IPS DF 6.9 (cell line): Measurements from ENCODE around the gene GATA1.

Source experiments
- DNase-seq: peaks from one replicate; pipeline ENCODE4 v3.0.0-alpha.2; 2013; ENCODE audit warnings: low read depth, low spot score
- H3K27ac ChIP-seq: one replicate; pipeline ENCODE4 v1.5.1; 2013; ENCODE audit warnings: low read length, control low read depth
- H3K27me3 ChIP-seq: 2 replicates; pipeline ENCODE4 v1.6.1; 2013; ENCODE audit warnings: mild to moderate bottlenecking, low read length; ENCODE audit not compliant: control insufficient read depth, insufficient read depth
- H3K36me3 ChIP-seq: 2 replicates; pipeline ENCODE4 v1.6.1; 2013; ENCODE audit warnings: low read length; ENCODE audit not compliant: control insufficient read depth, insufficient read depth
- H3K4me1 ChIP-seq: 2 replicates; pipeline ENCODE4 v1.6.1; 2013; ENCODE audit warnings: low read length; ENCODE audit not compliant: control insufficient read depth, insufficient read depth
- H3K4me3 ChIP-seq: 2 replicates; pipeline ENCODE4 v1.5.1; 2013; ENCODE audit warnings: mild to moderate bottlenecking, low read length
- H3K9me3 ChIP-seq: 2 replicates; pipeline ENCODE4 v1.6.1; 2013; ENCODE audit warnings: low read length, inconsistent platforms; ENCODE audit not compliant: control insufficient read depth, insufficient read depth
- WGBS: extraction: QIAGEN DNeasy Blood & Tissue Kit; methylation state at CpG from one replicate; pipeline ENCODE4 v1.1.7; 2013; ENCODE audit warnings: mixed read lengths, missing lambda C conversion rate; ENCODE audit not compliant: insufficient read length, insufficient coverage; 5-methylcytosine and 5-hydroxymethylcytosine counted together

The GATA1 gene

DNA sequence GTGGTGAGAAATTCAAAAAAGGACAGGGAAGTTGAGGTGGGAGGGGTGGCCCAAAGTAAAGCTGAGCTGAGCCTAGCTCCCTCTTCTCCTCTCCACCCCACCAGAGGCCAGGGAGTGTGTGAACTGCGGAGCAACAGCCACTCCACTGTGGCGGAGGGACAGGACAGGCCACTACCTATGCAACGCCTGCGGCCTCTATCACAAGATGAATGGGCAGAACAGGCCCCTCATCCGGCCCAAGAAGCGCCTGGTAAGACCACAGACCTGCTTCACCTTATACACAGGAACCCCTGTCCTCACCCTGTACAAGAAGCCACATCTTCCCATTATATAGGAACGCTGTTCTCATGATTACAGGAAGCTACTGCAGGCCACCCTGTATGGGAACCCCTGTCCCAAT lies 5.8 kb downstream of the GATA1 start:
- Histone ChIP-seq H3K9me3 (no peaks in the 10 kb centered on the region), H3K36me3 (no peaks in the 10 kb centered on the region), H3K4me3 (no peak overlapping the region), H3K4me1 (no peaks in the 10 kb centered on the region), H3K27ac (no peak overlapping the region), H3K27me3 (no peaks in the 10 kb centered on the region)
- no peak for DNase-seq
- no CpG with 5 or more reads among the region's 7 CpGs for WGBS

DNA sequence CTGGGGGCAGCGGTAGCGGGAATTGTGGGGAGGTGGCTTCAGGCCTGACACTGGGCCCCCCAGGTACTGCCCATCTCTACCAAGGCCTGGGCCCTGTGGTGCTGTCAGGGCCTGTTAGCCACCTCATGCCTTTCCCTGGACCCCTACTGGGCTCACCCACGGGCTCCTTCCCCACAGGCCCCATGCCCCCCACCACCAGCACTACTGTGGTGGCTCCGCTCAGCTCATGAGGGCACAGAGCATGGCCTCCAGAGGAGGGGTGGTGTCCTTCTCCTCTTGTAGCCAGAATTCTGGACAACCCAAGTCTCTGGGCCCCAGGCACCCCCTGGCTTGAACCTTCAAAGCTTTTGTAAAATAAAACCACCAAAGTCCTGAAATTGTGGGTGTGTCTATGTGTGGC lies 7.5 kb downstream of the GATA1 start:
- DNase-seq = no peak
- H3K4me3 ChIP-seq = no peak overlapping the region
- no peak overlapping the region for H3K27ac ChIP-seq
- H3K36me3 ChIP-seq = no peaks in the 10 kb centered on the region
- H3K27me3 ChIP-seq = no peaks in the 10 kb centered on the region
- no CpG with 5 or more reads among the region's 4 CpGs for WGBS
- no peaks in the 10 kb centered on the region for H3K4me1 ChIP-seq
- no peaks in the 10 kb centered on the region for H3K9me3 ChIP-seq

DNA sequence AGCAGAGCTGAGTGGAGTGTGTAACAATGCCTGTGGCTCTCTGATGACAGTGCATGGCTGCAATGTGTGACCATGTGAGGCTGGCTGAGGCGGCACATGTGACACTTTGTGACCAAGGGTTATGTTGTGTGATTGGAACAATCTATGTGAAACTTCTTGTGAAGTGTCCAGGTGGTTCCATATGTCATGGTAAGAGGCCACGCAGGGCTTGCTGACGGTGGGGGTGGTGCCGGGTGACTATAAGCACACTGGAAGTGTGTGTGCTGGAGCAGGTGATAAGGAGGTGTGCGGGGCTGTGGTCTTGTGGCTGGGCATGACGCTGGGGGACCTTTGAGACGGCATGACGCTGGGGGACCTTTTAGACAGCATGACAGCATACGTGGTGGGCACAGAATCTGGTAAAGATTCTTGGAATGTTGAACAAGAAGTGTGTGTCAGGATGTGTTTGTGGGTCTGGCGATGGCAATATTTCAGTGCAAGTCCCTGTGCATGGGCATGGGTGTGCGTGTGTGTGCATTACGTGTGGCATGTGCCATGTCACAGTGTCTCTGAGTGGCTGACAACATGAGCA lies 8.0 kb downstream of the GATA1 start:
- Histone ChIP-seq H3K27ac (no peak overlapping the region), H3K9me3 (no peaks in the 10 kb centered on the region), H3K36me3 (no peaks in the 10 kb centered on the region), H3K27me3 (no peaks in the 10 kb centered on the region), H3K4me1 (no peaks in the 10 kb centered on the region), H3K4me3 (no peak overlapping the region)
- no CpG with 5 or more reads among the region's 12 CpGs for WGBS
- no peak for DNase-seq

DNA sequence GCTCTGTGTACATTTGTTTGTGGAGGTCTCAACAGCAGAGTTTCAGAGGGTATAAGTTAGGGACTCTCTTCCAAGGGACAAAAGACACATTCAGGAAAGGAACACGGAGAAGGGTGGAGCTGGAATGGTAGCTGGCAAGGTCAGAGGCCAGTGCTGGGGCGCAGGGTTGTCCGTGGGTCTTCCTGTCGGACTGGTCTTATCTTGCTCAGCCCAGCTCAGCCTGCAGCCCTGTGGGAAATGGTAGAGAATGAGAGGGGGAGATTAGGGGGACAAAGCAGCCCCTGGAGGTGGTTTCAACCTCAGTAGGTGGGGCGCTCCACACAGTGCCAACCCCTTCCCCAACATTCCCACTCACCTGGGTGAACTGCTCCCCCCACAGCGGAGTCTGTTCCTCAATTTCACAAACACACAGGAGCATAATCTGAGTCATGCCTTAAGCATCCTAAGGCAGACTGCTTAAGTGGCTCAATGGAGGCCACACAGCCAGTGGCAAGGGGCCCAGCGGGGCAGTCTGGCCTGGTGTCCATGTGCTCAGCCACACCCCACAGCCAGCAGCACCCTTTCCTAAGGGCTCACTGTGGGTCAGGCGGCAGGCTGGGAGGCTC lies 8.6 kb downstream of the GATA1 start:
- Histone ChIP-seq H3K27me3 (no peaks in the 10 kb centered on the region), H3K4me1 (no peaks in the 10 kb centered on the region), H3K27ac (no peak overlapping the region), H3K9me3 (no peaks in the 10 kb centered on the region), H3K36me3 (no peaks in the 10 kb centered on the region), H3K4me3 (no peak overlapping the region)
- no peak for DNase-seq
- no CpG with 5 or more reads among the region's 8 CpGs for WGBS

DNA sequence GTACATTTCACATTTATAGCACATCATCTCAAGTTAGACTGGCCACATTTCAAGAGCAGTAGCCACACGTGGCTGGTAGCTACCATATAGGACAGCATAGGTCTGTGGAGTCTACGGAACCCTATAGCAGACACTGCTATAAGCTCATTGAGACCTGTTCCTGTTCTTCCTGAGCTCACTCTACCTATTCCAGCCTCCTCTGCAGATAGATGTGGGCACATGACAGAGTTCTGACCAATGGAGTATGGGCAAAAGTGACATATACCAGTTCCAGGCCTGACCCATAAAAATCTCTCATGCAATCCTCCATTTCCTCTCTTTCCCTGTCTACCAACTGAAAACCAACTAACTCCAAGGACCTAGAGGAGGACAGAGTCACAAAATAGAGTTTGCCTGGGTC lies 11.9 kb downstream of the GATA1 start:
- Histone ChIP-seq H3K4me3 (no peak overlapping the region), H3K36me3 (no peaks in the 10 kb centered on the region), H3K9me3 (no peaks in the 10 kb centered on the region), H3K4me1 (no peaks in the 10 kb centered on the region), H3K27ac (no peak overlapping the region), H3K27me3 (no peaks in the 10 kb centered on the region)
- no peak for DNase-seq
- no CpG with 5 or more reads among the region's 2 CpGs for WGBS

DNA sequence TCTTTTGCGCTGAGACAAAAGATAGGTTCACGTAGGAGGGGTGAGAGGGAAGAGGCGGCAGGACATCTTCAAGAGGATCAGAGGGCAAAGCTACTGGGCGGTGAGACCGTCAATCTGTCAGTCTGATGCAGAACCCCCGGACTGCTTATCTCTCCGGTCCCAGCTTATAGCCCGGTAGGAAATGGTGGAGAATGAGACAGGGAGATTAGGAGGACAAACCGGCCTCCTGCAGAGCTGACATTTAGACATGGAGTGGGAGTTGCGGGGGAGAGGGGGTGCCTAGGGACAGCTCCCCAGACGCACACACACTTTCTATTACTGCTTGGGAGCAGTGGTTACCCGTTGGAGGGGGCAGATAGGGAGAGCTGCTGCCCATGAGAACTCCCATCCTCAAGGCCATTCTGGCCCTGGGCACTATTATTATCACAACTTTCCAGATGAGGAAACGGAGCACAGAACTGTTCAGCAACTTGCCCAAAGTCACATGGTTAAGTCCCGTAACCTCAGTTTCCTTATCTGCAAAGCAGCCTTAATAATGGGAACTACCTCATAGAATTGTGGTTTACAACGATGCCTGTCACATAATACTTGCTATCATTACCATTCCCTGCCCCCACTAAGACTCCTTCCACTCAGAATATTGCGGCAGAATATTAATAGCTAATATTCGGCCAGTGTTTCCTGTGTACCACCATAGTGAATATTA lies 14.3 kb downstream of the GATA1 start:
- no peak for DNase-seq
- WGBS = no CpG with 5 or more reads among the region's 17 CpGs
- Histone ChIP-seq H3K9me3 (no peaks in the 10 kb centered on the region), H3K36me3 (peaks cover 3% of the 10 kb centered on the region; the same call in 1 of the 2 replicates), H3K4me3 (peak overlapping the region; percentile 98; the same call in 1 of the 2 replicates), H3K4me1 (no peaks in the 10 kb centered on the region), H3K27me3 (no peaks in the 10 kb centered on the region), H3K27ac (no peak overlapping the region)

DNA sequence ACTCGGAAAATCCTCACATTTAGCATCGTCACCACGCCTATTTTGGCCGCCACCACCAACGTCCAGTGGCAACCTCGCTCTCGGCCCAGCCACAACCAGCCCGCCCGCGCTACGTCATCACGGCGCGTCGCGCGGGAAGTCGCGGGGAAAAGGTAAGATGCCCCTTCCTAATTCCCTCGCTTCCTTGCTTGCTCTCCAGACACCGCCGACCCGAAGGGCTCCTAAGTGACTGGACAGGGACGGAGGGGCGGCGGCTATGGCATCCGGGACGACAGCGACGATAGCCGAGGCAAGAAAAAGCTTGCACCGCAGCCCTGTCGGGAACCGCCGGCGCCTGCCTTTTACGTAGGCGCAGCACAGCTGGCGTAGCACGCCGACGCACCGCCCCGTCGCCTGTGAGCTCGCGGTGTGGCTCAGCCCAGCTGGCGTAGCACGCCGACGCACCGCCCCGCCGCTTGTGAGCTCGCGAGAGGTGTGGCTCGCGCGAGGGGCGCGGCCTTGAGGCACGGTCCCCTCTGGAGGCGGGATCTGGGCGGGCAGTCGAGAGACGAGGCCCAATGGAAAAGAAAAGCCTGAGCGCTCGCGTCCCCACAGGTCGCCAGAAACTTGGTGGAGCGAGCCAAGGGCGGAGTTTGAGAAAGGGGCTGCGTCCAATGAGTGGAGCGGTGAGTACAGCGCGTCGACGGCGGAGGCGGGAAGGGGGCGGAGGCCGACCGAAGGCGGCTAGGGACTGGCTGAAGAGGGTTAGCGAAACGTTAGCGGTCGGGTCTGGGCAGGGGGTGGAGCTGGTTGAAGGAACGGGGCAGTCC lies 15.1 kb downstream of the GATA1 start, which contains the start of gene HDAC6:
Gene HDAC6, plus strand, starts transcription at position 788 of the 809 bp plus-strand sequence. CDS start 626 bp downstream, outside the sequence.
- no CpG with 5 or more reads among the region's 89 CpGs for WGBS
- Histone ChIP-seq H3K9me3 (no peaks in the 10 kb centered on the region), H3K27me3 (no peaks in the 10 kb centered on the region), H3K4me1 (no peaks in the 10 kb centered on the region), H3K4me3 (peak within 1 kb of the TSS; percentile 98), H3K27ac (no peak within 1 kb of the TSS), H3K36me3 (peaks cover 3% of the 10 kb centered on the region; the same call in 1 of the 2 replicates)
- peak; percentile 86 for DNase-seq

DNA sequence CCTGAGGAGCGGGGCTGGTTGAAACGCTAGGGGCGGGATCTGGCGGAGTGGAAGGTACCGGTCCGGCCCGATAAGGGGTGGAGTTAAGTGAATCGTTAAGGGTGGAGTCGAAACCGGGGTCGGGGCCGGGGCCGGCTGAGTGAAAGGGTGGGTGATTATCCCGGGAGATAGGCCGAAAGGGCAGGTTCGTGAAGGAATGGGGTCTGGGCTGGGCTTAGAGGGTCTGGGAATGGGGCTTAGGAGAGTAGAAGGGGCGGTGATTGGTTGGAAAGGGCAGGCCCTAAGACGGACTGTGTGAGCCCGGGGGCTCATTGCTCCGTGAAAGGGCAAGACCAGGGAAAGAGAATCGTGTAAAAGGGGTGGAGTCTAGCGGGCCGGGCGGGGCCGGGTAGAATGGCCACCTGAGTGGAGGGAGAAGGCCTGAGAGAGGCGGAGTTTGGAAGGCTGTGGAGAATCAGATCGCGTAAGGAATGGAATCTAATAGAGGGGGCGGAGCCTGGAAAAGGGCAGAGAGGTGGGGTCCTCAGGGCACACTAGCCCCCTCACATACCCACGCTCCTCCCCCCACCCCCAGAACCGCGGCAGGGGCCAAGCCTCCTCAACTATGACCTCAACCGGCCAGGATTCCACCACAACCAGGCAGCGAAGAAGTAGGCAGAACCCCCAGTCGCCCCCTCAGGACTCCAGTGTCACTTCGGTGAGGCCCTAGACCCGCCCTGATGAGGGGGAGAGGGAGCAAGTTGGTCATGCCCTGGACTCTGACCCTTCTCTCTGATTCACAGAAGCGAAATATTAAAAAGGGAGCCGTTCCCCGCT lies 15.9 kb downstream of the GATA1 start:
- Histone ChIP-seq H3K27ac (no peak overlapping the region), H3K9me3 (no peaks in the 10 kb centered on the region), H3K4me1 (no peaks in the 10 kb centered on the region), H3K36me3 (peaks cover 3% of the 10 kb centered on the region; the same call in 1 of the 2 replicates), H3K27me3 (no peaks in the 10 kb centered on the region), H3K4me3 (peak overlapping the region; percentile 94; the same call in 1 of the 2 replicates)
- DNase-seq = peak; percentile 55
- whole genome bisulfite sequencing = no CpG with 5 or more reads among the region's 40 CpGs

DNA sequence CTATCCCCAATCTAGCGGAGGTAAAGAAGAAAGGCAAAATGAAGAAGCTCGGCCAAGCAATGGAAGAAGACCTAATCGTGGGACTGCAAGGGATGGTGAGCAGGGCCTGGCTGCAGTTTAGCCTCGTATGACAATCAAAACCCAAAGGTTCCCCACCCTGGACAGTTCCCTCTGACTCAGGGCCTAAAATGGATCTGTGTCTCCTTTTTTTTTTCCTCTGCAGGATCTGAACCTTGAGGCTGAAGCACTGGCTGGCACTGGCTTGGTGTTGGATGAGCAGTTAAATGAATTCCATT lies 16.5 kb downstream of the GATA1 start:
- no peaks in the 10 kb centered on the region for H3K4me1 ChIP-seq
- H3K9me3 ChIP-seq = no peaks in the 10 kb centered on the region
- H3K27me3 ChIP-seq = no peaks in the 10 kb centered on the region
- peak overlapping the region; percentile 94; the same call in 1 of the 2 replicates for H3K4me3 ChIP-seq
- peaks cover 3% of the 10 kb centered on the region; the same call in 1 of the 2 replicates for H3K36me3 ChIP-seq
- no peak overlapping the region for H3K27ac ChIP-seq
- DNase-seq = no peak
- no CpG with 5 or more reads among the region's 4 CpGs for WGBS

DNA sequence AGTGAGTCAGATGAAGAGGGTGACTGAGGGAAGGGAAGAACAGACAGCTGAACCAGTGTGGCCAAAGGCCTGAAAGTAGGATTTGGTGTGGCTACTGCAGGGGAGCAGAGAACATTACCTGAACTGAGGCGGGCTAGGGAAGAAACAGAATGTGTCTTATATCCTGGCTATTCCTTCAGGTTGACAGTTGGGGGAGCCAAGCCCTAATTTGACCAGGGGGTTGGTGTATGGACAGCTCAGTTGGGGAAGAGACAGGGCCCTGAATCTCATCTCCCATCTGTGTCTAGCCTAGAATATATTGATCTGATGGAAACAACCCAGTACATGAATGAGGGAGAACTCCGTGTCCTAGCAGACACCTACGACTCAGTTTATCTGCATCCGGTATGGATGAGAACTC lies 19.7 kb downstream of the GATA1 start:
- H3K27me3 ChIP-seq = no peaks in the 10 kb centered on the region
- H3K4me3 ChIP-seq = no peak overlapping the region
- WGBS = no CpG with 5 or more reads among the region's 4 CpGs
- peaks cover 3% of the 10 kb centered on the region; the same call in 1 of the 2 replicates for H3K36me3 ChIP-seq
- no peak for DNase-seq
- no peaks in the 10 kb centered on the region for H3K9me3 ChIP-seq
- H3K27ac ChIP-seq = no peak overlapping the region
- H3K4me1 ChIP-seq = no peaks in the 10 kb centered on the region
